ENCODE data around the gene RELA.
A peak's percentile ranks its signal among the peaks of the same experiment; 100 is the strongest.
"Not testable (repeated sequence)": the region's sequence is repeated elsewhere in the genome, so short reads cannot be mapped to it uniquely, and the experiment has no call there.

Gene RELA

DNA sequence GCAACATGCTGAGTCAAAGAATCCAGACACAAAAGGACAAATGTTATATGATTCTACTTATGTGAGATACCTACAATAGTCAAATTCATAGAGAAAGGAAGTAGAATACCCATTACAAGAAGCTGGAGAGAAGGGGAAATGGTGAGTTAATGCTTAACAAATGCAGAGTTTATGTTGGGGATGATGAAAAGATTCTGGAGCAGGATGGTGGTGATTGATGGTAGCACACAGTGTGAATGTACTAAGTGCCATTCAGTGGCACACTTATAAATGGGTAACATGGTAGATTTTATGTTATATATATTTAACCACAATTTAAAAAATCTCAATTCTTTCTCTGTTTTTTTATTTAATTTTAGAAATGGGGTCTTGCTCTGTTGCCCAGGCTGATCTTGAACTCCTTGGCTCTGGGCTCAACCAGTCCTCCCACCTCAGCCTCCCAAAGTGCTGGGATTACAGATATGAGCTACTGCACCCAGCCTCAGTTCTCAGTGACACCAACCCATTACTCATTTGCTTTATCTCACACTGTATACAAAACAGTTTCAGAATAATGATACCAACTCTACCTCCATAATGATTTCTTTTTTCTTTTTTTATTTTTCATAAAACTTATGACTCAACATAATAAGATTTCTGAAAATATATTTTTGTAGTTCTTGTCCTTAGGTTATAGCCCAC, 9.6 kb upstream of the RELA start:
- no peak for DNase-seq (ENCODE audit: low spot score)

DNA sequence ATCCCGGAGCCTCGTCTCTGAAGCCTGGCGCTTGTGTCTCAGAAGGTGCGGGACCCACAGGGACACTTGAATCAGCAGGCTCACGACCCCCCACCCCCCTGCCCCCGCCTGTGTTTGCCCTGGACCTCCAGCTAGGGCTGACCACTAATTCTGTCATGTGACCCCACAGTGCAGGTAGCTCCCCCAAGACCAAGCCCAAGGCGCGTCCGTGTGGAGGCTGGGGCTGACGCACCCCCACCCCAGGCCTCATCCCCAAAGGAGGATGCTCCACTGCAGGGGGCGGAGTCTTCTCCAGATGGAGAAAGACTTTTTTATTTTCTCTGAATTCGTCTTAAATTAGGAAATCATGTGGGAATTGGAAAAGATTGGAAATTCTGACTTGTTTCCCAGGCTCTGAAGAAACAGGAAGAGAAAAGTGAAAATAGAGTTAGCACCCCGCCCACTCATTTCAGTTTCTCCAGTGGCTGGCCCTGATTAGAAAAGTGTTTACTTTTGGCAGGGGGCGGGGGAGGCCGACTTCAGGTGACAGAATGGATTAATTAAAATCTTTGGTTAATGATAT, 1.0 kb upstream of the RELA start:
- peak; percentile 48 for DNase-seq (ENCODE audit: low spot score)

- no peak for DNase-seq (ENCODE audit: low spot score)
These were observed 393 bp downstream of the RELA start for GRCh38 chr11:65662247-65662798.

DNA sequence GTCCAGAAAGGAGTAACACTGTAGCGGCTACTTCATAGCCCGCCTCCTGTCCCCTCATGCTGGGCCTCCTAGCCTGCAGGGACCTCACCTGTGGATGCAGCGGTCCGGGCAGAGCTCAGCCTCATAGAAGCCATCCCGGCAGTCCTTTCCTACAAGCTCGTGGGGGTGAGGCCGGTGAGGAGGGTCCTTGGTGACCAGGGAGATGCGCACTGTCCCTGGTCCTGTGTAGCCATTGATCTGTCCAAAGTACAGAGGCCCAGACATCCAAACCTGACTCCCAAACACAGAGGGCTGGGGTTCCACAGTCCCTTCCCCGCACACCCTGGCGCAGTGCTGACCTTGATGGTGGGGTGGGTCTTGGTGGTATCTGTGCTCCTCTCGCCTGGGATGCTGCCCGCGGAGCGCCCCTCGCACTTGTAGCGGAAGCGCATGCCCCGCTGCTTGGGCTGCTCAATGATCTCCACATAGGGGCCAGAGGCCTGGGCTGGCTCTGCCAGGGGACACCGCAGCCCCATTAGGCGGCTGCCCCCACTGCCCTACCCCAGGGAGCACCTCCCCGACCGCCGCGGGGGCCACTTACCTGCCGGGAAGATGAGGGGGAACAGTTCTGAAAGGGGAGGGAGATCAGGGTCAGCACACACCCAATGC, 993 bp downstream of the RELA start:
- no peak for DNase-seq (ENCODE audit: low spot score)

- not testable (repeated sequence) for DNase-seq (ENCODE audit: low spot score)
These were observed 1.8 kb downstream of the RELA start for GRCh38 chr11:65660908-65661307.

DNA sequence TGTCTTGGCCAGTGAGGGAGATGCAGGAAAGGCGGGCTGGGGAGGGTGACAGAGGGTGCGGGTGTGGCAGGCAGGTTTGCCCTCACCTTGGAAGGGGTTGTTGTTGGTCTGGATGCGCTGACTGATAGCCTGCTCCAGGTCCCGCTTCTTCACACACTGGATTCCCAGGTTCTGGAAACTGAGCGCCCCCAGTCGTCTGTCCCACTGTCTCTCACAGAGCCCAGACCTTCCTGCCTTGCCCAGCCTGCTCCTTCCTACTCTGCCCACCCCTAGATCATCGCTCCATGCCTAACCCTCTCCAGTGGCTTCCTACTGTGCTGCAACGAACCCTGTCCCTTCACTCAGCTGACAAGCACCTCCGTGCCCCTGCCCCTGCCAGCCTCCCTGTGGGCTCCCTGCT, 2.7 kb downstream of the RELA start:
- DNase-seq (ENCODE audit: low spot score), result no peak

DNA sequence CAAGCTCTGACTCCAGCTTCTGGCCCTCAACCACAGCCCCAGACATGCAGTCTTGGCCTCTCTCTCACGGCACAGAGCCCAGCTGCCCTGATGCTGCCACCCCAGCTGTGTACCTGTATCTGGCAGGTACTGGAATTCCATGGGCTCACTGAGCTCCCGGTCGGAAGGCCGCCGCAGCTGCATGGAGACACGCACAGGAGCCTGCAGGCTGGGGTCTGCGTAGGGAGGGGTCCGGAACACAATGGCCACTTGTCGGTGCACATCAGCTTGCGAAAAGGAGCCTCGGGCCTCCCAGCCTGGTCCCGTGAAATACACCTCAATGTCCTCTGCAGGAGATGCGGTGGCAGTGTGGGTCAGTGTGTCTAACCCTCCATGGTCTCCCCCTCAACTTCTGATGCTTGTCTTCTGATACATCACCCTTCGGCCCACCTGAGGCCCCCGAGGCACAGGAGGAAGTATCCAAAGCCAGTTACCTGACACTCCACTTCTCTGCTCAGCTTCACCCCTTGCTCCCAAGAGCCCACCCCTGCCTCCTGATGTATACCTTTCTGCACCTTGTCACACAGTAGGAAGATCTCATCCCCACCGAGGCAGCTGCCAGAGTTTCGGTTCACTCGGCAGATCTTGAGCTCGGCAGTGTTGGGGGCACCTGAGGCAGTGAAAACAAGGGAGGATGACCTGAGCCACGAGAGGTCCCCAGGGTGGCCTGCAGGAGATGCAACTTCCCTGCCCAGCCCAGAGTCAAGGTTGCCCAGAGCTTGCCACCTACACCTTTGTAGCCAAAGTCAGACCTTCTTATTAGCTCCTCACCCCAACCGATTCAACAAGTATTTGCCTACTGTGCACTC, 4.3 kb downstream of the RELA start:
- no peak for DNase-seq (ENCODE audit: low spot score)

GRCh38 chr11:65657426-65657825, 5.3 kb downstream of the RELA start:
- DNase-seq (ENCODE audit: low spot score), result no peak

GRCh38 chr11:65655570-65656332, 7.0 kb downstream of the RELA start:
- no peak for DNase-seq (ENCODE audit: low spot score)

GRCh38 chr11:65654375-65655349, 8.1 kb downstream of the RELA start:
- no peak for DNase-seq (ENCODE audit: low spot score)

GRCh38 chr11:65653229-65654225, 9.2 kb downstream of the RELA start:
- DNase-seq (ENCODE audit: low spot score), result no peak

DNA sequence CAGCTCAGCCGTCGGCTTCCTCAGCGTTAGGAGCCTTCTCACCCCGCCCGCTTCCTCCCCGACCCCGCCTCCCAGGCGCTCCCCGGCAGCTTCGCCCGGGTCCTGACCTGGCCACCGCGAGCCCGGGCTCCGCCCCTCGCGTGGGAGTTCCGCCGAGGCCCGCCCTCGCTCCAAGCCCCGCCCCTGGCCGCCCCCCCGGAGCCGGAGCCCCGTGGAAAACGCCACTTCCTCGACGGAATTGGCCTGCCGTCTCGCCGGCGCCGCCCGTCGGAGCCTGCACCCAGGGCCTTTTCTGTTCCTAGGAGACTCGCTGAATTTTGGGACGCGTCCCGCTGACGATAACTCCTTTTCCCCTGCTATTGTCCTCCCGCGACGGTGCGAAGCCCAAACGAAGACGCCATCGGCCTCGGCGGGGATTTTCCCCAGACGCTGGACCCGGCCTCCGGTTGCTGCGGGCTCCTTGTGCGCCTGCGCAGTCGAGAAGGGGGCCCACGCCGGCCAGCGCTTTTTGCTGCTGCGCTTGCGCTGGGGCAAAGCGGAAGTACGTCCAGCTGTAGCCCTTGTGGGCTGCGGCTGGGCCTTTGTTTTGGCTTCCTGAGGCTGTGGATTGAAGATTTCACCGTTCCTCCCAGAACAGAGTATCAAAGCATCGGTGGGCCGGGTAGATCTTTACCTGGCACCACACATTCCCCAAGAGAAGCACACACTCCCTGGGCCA, 10.0 kb downstream of the RELA start:
- DNase-seq (ENCODE audit: low spot score), result peak; percentile 70

DNA sequence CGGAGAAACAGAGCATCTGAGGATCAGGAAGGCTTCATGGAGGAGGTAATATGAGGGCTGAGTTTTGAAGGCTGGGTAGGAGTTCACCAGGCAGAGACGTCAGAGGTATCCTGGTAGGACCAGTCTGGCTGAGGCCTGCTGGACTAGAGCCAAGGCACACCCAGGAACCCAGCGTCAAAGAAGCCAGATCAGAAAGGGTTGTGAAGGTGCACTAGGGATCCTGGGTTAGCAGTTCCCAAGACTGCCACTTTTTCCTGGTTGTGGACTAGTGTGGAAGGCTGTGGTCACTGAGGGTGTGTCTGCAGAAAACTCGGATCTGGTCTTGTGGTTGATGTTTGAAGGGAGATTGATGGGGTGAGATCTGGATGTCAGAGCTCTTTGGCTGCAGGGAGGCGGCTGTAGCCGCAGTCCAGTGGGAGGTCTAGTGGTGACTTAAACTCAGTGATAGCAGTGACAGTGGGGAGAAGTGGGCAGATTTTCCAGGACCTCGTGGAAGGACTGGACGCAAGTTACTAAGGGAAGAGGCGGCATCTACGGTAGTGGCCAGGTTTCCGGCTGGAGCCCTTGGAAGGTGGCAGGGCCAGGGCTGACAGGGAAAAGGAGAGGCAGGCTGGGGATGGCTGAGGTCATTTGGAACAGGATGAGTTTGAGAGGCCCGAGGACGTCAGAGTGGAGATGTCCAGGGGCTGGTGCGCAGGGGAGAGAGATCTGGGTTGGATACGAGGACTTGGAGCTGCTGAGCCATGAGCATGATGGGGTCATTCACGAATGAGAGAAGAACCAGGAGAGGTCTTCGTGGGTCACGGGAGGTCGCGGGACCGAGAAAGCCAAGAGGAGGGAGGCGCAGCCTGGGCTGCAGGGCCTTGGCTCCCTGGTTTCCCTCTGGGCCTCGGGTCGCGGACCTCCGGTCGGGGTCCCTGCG, 10.9 kb downstream of the RELA start:
- no peak for DNase-seq (ENCODE audit: low spot score)

DNA sequence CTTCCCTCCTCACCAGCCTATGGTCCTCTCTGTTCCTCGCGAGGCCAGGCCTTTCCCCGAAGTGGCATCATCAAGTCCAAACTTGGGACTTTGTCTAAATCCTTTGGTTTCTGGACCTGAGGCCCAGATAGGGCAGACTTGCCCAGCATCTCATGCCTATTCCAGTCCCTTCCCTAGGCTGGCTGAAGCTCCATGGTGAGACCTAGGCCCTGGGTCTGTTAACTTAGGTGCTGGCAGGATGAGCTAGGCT, 11.5 kb downstream of the RELA start:
- DNase-seq (ENCODE audit: low spot score), result no peak

- no peak for DNase-seq (ENCODE audit: low spot score)
These were observed 12.0 kb downstream of the RELA start for GRCh38 chr11:65650547-65651338.

DNA sequence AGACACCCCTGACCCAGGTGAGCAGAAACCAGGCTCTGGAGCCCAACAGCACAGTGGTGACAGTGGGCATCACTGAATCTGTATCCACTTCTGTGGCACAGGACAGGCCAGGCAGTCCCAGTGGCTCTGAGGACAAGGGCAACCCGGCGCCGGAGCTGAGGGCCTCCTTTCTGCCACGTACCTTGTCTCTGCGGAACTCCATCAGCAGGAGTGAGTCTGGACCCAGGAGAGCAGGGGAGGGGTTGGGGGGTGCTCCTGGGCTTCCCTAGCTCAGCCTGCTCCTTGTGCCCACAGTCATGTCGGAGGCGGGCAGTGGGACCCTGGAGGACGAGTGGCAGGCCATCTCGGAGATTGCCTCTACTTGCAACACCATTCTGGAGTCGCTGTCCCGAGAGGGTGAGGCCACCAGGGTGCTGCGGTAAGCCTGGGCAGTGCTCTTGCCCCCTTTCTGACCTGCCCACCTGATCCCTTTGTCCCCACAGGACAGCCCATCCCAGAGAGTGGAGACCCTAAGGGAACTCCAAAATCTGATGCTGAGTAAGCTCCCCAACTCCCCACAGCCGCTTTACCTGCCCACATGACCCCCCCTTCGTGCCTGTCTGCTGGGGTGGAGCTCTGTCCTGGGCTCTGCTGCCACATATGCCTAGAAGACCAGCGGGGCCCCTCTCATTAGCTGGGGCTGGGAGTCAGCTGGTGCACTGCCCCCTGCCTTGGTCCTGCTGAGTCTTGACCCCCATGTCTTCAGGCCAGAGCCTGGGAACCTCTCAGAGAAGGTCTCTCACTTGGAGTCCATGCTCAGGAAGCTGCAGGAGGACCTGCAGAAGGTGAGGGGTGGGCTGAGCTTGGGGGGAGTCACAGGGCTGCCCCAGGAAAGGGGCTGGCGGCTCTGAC, 12.8 kb downstream of the RELA start:
- no peak for DNase-seq (ENCODE audit: low spot score)

Data from cerebellar cortex (tissue), 1 donor.